Glutamatergic neuron (in vitro differentiated cells): Measurements from ENCODE around the gene CHD6. TPM values are rescaled to one million over a fixed set of nuclear protein-coding genes. Genes with fewer than 3 reads are reported as not detected.

Experiments used
- DNase-seq: peaks from one replicate; pipeline ENCODE4 v3.0.0; 2022
- H3K27ac Mint-ChIP-seq: one replicate; pipeline ENCODE4 v1.8.0; 2020; ENCODE audit warnings: mild to moderate bottlenecking, mixed read lengths, inconsistent platforms; ENCODE audit not compliant: unreplicated experiment
- H3K27me3 Mint-ChIP-seq: one replicate; pipeline ENCODE4 v1.8.0; 2020; ENCODE audit warnings: mild to moderate bottlenecking, moderate library complexity, mixed read lengths, inconsistent platforms; ENCODE audit not compliant: unreplicated experiment
- H3K36me3 Mint-ChIP-seq: one replicate; pipeline ENCODE4 v1.8.0; 2020; ENCODE audit warnings: mild to moderate bottlenecking, mixed read lengths, inconsistent platforms; ENCODE audit not compliant: unreplicated experiment
- H3K4me1 Mint-ChIP-seq: one replicate; pipeline ENCODE4 v1.8.0; 2020; ENCODE audit warnings: mild to moderate bottlenecking, low read depth, mixed read lengths, inconsistent platforms; ENCODE audit not compliant: unreplicated experiment
- H3K4me3 Mint-ChIP-seq: one replicate; pipeline ENCODE4 v1.8.0; 2020; ENCODE audit warnings: mild to moderate bottlenecking, mixed read lengths, inconsistent platforms; ENCODE audit not compliant: unreplicated experiment
- H3K9me3 Mint-ChIP-seq: one replicate; pipeline ENCODE4 v1.8.0; 2020; ENCODE audit warnings: mild to moderate bottlenecking, moderate library complexity, mixed read lengths, inconsistent platforms; ENCODE audit not compliant: unreplicated experiment
- CTCF ChIP-seq: fragments of 200-600 bp; sonication (generic); IDR thresholded peaks from one replicate; pipeline ENCODE4 v1.5.0; 2021; ENCODE audit not compliant: partially characterized antibody, unreplicated experiment
- total RNA-seq: library from RNA; stranded (reverse); fragmentation: NEBNext Ultra II Directional; extraction: Animal tissue kit (Norgen Biotek cat#: 25700); gene quantifications from one replicate; pipeline ENCODE4 v1.2.1, GENCODE V29; 2021; ENCODE audit not compliant: unreplicated experiment

The CHD6 gene
- total RNA-seq, 1 donor from 2014 or later: 85.6 TPM

GRCh38 chr20:41467220-41467619, 151.0 kb downstream of the CHD6 start:
- no peak for TF ChIP-seq CTCF
- Mint-ChIP-seq H3K4me3 (no peak overlapping the region), H3K27ac (no peak overlapping the region), H3K27me3 (peaks cover 2% of the 10 kb centered on the region), H3K4me1 (peaks cover 10% of the 10 kb centered on the region), H3K36me3 (peaks cover 10% of the 10 kb centered on the region), H3K9me3 (peaks cover 4% of the 10 kb centered on the region)
- DNase-seq: no peak

- no peak for DNase-seq
- Mint-ChIP-seq H3K36me3 (peaks cover 27% of the 10 kb centered on the region), H3K9me3 (peaks cover 7% of the 10 kb centered on the region), H3K27ac (no peak overlapping the region), H3K27me3 (no peaks in the 10 kb centered on the region), H3K4me1 (no peaks in the 10 kb centered on the region), H3K4me3 (no peak overlapping the region)
- no peak for TF ChIP-seq CTCF
Measured at GRCh38 chr20:41463567-41463966, 154.6 kb downstream of the CHD6 start.

GRCh38 chr20:41462372-41463161, 155.6 kb downstream of the CHD6 start:
- Mint-ChIP-seq H3K4me3 (no peak overlapping the region), H3K4me1 (no peaks in the 10 kb centered on the region), H3K36me3 (peaks cover 27% of the 10 kb centered on the region), H3K27ac (no peak overlapping the region), H3K9me3 (peaks cover 7% of the 10 kb centered on the region), H3K27me3 (no peaks in the 10 kb centered on the region)
- DNase-seq: no peak
- TF ChIP-seq CTCF: no peak

- Mint-ChIP-seq H3K27ac (no peak overlapping the region), H3K36me3 (peaks cover 17% of the 10 kb centered on the region), H3K9me3 (peaks cover 4% of the 10 kb centered on the region), H3K4me3 (no peak overlapping the region), H3K27me3 (no peaks in the 10 kb centered on the region), H3K4me1 (peaks cover 3% of the 10 kb centered on the region)
- no peak for TF ChIP-seq CTCF
- DNase-seq: no peak
Measured at GRCh38 chr20:41458761-41459160, 159.4 kb downstream of the CHD6 start.

GRCh38 chr20:41457173-41457857, 160.9 kb downstream of the CHD6 start:
- no peak overlapping the region for H3K4me3 Mint-ChIP-seq
- peaks cover 2% of the 10 kb centered on the region for H3K27me3 Mint-ChIP-seq
- peaks cover 7% of the 10 kb centered on the region for H3K9me3 Mint-ChIP-seq
- peaks cover 9% of the 10 kb centered on the region for H3K4me1 Mint-ChIP-seq
- peaks cover 17% of the 10 kb centered on the region for H3K36me3 Mint-ChIP-seq
- TF ChIP-seq CTCF: no peak
- H3K27ac Mint-ChIP-seq: no peak overlapping the region
- DNase-seq: no peak
